Kidney tubule cell (primary cell): ENCODE data around the gene EXOC1L.

Experiments
- DNase-seq: peaks from one replicate; pipeline ENCODE4 v3.0.0-alpha.2; 2018; ENCODE audit warnings: low spot score

The EXOC1L gene

DNA sequence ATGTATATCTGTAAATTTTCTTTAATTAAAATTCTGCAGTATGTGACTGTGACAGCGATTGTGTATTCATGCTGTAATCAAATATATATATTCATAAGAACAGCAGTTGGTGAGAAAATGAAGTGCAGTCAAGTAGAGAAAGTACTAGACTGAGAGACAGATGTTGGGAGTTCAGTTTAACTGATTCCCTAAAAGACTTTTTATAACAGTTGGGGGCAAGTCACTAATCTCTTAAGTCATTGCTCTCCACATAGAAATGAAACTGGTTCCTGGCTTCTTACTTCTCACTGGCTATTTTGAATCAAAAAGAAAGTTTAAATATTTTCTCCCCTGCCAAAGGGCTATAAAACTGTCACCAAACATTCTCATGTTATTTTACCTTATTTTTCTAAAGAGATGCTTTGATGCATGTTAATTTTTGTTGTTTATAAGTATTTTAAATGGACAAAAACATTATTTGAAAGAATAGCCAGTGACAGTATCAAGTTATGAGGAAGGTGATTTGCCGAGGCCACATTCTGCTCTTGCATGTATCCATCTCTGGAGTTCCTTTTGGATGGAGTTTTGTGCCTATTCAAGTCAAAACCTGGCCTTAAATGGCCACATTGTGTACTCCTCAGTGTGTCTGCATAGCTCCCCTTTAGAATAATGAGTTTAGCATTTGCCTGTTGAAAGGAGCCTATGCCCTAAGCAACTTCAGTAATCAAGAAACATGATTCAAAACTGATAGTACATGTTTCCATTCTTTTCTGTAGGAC, 64.7 kb downstream of the EXOC1L start:
- DNase-seq, result no peak

DNA sequence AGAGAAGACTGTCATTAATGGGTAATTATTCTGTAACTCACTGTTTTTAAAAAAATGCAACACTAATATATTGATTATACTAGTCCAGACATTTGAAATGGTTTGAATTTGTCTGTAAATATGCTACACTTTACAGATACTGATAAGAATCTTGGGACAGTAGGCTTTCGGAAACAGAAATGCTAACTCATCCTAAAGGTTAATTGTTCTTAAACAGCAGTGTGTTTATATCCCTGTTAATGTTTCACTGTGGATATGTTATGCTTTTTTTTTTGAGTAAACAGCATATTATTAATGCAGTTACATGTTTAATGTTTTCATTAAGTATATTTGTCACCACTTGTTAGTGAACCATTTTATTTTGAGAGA, 65.2 kb downstream of the EXOC1L start:
- DNase-seq, result no peak
